GM19023 (cell line): ENCODE data around the gene RRP1B.

Experiments
- ATAC-seq: cut with Tn5 transposase; IDR thresholded peaks from one replicate; pipeline ENCODE4 v1.9.1; 2021; ENCODE audit warnings: mild to moderate bottlenecking, moderate library complexity; ENCODE audit not compliant: unreplicated experiment

Gene RRP1B

DNA sequence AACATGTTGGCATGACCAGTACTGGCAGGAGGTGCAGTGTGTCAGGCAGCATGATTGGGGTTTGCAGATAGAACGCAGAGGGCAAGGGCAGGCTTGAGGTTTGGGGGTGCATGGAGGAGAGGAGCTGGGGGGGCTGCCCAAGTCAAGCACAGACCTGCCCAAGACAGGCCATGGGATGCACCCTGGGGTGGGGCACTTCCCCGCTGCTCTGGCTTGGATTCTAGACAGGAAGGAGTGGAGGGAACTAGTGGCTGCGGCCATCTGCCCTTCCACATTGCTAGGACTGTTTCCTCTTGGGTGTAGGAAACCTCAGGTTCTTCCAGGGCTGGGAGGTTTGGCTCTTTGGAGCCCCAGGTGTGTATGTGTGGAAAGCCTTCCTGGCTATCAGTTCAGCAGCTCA lies 62.6 kb downstream of the RRP1B start:
- no peak for ATAC-seq

DNA sequence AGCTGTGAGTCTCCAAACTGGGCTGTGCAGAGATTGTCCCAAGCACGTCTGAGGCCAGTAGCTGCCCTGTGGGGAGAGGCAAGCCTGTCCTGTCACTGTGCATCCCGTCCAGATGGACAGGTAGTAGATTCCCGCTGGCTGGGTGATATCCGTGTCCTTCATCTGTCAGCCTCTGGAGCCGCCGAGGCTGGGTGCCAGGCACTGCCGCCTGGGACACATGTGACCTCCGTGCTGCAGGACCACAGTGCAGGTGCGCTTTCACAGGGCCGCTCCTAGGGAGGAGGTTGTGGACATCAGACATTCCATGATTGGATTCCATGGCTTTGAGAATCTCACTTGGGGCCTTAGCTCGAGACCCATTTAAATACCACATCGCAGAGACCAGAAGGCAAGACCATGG lies 64.3 kb downstream of the RRP1B start:
- no peak for ATAC-seq

DNA sequence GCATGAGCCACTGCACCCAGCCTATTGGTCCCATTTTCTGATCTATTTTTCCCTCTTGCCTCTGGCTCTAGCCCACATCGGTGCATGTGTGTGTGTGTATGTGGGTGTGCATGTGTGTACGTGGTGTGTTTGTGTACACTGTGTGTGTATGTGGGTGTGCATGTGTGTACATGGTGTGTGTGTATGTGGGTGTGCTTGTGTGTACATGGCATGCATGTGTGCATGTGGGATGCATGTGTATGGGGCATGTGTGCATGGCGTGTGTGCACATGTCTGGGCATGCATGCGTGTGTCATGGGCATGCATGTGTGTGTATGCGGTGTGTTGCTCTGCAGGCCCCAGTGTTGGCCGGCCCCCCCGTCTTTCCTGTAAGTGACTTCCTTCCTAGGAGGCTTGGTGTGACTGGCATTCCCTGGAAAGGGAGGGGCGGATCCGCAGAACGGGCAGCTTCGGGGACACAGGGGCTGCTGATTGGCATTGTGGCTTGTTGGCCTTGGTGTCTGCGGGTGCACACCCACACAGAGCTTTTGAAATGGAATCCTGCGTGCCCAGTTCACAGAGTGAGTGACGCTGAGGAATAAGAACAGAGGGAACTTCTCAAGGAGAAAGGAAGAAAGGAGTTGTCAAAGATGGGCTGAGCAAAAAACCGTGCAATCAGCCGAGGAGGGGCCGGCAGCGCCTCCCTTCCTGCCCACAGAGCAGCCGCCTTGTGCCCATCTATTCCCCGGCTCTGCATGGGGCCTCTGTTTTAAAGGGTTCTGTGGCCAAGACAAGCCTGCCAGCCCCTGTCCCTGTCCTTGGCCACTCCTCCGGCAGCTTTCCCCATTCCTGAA lies 67.5 kb downstream of the RRP1B start:
- ATAC-seq = no peak

DNA sequence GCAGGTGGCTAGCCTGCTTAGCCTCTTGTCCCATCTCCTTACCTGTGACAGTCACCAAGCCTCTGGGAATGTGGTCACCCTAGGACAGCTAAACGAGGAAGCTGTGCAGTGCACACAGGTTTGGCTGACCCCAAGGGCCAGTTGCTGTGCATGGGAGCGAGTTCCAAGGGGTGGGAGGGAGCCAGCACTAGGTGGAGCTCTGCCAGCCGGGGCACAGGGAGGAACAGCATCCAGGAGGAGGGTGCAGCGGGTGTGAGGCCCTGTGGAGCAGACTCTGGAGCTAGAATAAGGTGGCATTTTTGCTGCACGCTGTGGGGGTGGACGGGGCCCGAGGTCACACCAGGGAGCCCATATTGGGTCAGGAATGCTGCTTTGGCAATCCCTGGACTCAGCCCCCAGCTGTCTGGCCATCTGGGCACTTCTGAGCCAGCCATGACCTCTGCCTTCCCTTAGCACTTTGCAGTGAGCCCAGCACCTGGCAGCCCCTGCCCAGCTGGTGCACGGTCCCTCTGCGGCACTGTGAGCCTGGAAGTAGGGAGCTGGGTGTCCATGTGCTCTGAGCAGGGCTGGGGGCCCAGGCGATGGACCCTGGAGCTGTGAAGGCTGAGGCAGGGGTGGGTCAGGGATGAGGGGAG lies 68.3 kb downstream of the RRP1B start:
- ATAC-seq = no peak

DNA sequence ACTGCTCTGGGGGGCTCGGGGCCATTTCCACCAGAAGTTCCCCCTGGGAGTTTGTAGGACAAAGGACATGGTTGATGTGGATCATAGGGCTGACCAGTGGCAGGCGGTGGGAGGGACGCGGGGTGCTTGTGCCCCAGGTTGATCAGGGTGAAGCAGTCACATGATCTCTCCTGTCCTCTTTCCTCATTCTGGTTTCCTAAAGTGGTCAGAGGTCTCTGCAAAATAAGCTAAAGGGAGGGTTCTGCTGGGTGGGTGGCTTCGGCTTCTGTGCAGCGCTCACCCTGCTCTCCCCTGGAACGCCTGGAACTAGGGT lies 68.8 kb downstream of the RRP1B start:
- no peak for ATAC-seq

DNA sequence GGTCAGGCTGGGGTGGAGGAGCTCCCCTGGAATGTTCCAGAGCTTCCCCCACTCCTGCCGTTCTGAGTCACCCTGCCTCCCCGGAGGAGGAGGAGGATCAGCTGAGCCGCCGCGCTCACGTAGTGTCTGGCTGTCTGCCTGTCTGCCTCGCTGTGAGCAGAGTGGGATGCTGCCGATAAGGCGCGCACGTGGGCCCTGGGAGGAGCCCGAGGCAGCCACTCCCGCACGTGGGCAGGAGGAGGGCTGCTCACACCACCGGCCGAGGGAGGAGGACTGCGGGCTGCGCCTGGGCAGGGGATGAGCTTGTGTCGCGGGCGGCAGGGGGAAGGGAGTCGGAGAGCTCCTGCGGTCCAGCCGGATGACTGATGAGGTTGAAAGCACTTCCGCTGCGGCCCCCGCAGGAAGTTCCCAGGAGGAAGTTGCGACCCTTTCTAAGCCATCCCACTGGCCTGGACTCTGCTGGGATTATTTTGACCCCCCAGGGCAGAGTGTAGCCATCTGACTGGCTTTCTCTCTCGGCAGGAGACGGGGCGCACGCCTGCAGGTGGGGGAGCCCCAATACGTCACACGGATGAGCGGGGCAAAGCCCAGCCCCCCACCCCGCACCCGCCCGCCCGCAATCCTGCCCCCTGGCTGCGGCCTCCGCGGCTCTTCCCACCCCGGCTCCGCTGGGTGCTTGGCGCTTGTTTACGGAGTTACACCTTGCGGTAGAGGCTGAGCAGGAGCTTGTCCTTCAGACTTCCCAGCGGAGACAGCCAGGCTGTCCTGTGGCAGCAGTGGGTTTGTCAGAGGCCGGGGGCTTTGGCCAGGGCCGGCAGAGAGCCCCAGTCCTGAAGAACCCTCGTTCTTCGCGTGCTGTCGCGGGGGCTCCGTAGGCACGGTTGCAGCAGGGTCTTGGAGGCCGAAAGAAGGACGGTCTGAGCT lies 69.4 kb downstream of the RRP1B start:
- ATAC-seq = peak; percentile 68

DNA sequence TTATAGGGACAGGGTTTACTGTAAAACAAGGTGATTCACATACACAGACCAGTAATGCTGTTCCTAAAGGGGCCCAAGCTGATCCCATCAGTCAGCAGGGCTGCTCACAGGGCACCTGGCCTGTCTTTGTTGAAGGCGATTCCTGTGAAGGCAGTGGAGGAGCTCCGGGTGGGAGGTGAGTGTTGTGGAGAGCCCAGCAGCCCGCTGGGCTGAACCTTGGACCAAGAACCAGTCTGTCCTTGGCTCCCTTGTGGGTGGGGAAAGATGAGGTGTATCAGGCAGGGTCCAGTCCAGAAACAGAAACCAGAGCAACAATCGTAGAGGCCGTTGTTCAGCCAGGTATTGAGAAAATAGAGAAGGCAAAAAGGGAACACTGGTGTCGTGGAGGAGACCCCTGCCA lies 72.1 kb downstream of the RRP1B start:
- no peak for ATAC-seq

DNA sequence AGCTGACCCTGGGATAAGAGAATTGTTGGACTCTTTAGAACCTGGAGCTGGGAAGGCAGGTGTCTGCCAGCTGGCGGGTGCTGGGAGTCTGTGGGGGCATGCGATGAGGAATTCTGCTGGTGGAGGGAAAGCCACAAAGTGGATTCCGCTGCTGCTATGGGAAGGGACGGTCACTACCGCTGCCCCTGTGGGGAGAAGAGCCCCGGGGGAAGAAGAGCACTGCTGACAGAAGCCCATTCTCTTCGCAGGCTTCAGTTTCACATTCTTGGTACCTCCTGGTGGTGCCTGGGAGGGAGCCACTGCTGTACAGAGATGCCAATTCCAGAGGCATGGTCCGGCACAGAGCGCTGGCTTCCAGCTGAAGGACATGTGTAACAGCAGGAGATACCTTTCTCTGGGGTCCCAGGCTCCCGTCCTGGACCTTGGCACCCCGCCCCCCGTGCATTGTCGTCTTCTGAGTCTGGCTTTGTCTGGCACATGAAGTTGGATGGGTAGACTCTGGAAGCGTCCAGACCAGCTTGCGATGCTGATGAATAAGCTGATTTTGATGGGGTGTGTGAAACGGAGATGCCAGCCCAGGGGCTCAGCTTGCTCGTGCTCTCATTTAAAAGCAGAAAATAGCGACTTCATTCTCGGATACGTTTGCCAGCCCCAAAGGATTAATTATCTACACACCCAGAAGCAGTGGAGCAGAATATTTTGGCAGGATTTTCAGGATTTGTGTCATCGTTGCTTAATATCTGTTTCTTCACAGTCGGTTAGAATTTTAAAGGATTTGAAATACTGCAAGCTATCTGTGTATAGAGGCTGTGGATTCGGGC lies 72.7 kb downstream of the RRP1B start:
- ATAC-seq = no peak

DNA sequence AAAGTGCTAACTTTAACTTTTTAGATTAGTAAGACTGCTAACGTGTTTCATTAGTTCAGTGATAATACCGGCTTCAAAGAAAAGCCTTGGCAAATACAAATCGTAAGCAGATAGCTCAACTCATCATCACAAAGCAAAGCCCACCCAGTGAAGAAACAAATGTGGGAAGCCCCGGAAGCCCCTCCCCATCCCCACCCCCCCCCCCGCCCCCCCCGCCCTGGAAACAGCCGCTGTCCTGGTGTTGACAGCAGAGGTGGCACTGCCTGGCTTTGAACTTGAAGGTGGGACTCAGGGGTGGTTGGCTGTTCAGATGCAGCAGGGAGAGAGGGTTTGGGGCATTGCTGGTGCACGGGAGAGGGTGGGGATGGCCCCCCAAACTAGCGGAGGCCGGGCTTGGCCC lies 73.7 kb downstream of the RRP1B start:
- no peak for ATAC-seq

DNA sequence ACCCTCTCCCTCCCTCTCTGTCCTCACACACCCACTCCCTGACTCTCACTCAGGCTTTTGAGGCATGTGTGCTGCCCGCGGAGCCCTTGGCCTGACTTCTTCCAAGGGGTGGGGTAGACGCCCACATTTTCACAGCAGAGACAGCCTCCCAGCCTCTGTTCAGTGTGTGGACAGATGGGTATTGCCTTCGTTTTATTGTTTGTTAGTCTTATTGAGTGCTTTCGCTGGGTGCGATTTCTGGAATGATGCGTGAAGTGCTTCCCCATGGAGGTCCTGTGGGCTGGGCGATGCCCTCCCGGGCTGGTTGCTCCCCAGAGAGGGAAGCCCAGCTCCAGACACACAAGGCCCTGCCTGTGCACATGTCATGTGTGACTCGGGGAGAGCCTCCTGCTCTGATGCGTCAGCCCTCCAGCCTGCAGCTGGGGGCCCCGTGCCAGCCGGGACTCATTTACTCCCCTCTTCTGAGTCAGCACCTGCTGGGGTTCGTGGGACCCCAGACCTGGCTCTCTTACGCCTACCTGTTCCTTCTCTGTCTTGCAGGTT lies 74.2 kb downstream of the RRP1B start:
- no peak for ATAC-seq

DNA sequence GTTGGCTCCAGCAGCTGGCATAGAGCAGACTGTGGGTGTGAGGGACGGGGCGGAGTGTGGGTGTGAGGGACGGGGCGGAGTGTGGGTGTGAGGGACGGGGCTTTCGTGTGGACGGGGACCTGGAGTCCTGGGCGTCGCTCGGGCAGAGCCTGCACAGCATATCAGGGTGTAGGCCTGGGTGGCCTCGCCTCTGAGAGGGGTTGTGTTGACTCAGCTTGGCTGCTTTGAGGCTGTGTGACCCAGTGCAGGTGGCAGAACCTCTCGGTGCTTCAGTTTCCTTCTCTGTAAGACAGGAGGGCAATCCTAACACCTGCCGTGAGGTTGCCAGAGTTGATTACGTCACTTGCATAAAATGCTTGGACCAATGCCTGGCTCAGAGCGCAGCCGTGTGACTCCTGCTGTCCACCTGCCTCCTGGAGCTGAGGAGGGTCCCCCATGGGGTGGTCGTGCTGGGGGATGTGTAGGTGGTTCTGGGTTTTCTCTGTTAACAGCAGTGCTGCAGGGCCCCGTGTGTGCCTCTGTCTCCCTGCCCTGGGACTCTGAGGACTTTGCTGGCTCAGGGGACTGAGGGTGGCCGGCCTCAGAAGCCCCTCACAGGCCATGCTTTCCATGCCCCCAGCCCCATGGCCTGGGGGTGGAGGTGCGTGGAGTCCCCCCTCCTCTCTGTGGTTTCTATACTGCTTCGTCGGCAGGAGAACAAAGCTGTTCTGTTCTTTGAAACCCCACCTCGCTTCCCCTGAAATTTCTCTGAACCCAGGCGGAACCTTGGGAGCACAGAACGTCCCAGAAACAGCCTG lies 75.0 kb downstream of the RRP1B start:
- ATAC-seq = no peak

DNA sequence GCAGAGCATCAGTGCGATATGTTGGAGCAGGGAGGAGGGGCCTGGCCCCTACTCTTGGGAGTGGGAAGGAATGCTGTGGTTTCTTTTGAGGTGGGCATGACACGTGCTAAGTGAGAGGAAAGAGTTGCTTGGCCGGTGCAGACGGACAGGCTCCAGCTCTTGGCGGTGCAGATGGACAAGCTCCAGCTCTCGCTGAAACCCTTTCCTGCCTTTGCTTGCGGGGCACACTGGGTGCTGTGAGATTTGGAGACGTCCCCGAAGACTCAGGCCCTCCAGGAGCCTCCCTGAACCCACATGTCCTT lies 75.5 kb downstream of the RRP1B start:
- no peak for ATAC-seq

DNA sequence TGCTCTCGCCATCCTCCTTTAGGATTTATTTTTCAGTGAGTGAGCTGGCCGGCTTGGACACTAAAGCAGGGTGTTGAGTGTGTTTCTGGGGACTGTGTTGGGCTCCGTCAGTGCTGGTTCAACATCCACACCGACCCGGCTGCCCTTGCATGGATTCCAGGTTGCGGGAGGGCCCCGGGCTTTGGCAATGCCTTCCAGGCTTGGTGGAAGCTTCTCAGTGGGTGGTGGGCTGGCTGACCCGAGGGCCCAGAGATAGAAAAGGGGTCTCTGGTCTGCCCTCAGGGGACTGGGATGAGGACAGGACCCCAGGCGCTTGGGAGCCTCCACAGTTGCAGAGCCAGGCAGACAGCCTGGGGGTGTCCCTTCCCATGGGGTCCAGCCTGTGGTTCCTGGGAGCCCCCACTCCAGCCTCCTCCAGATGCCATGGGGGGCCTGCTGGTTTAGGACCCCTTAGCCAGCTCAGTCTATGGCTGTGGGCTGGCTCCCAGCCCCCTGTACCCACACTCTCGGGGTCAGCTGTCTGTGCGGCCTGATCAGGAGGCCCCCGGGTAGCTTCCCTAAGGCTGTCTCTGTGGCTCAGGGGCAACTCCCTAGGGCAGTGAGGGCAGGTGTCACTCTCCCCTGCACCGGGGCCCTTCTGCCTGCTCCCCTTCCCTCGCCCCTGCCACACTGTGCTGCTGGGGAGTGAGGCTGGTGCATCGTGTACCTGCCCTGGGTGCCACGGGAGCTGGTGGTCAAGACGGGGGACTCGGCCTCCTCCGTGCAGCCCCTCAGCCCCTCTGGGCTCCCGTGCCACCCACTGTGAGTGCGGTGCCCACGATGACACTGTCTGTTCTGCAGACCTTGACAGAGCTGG lies 76.1 kb downstream of the RRP1B start:
- ATAC-seq = no peak

DNA sequence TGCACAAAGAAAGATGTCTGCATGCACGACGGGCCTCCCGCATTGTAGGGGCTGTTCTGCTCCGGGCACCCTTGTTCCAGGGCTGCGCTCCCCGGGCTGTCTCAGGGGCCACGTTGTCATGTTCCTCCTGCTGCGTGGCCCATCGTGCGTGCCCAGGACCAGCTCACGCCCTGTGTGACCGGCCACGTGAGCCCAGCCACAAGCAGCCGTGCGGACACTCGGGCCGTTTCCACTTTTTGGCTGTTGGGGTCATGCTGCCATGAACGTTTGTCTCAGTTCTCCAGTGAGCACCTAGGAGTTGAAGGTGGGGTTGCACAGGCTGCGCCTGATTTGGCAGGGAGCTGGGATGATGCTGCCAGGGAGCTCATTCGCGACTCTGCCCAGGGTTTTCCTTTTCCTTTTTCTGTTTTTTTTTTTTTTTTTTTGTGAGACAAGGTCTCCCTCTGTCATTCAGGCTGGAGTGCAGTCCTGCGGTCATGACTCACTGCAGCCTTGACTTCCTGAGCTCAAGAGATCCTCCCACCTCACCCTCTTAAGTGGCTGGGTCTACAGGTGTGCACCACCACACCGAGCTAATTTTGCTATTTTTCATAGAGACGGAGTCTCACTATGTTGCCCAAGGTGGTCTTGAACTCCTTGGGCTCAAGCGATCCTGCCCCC lies 77.0 kb downstream of the RRP1B start:
- no peak for ATAC-seq

DNA sequence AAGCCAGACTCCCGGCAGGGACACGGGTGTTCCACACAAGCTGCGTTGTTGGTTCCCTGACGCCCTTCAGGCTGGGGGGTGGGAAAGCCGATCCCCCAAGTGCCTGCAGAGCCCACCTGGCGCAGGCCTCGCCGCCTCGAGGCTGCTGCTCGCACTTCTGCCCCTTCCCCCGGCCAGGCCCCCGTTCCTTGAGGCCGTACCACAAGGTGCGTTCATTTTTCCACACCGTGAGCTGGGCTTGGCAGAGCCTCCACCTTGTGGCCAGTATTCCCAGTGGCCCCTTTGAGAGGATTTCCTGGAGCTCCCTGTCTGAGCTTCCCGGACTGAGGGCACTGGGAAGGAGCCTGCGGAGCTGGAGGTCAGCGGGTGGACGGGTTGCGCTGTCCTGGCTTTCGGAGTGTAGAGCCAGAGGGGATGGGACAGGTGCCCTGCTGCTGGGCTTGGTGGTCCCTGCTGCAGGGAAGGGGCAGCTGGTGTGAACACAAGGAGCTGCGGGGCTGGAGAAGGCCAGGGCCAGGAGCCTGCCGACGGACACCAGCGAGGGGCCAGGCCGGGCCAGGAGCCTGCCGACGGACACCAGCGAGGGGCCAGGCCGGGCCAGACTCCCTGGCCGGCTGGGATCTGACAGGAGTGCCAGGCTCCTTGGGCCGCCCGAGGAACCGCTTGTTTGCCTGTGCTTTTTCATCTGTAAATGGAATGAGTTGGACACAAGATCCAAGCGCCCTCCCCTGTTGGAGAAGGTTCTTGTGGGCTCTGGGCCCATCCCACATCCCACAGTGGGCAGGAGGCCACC lies 78.0 kb downstream of the RRP1B start:
- no peak for ATAC-seq

DNA sequence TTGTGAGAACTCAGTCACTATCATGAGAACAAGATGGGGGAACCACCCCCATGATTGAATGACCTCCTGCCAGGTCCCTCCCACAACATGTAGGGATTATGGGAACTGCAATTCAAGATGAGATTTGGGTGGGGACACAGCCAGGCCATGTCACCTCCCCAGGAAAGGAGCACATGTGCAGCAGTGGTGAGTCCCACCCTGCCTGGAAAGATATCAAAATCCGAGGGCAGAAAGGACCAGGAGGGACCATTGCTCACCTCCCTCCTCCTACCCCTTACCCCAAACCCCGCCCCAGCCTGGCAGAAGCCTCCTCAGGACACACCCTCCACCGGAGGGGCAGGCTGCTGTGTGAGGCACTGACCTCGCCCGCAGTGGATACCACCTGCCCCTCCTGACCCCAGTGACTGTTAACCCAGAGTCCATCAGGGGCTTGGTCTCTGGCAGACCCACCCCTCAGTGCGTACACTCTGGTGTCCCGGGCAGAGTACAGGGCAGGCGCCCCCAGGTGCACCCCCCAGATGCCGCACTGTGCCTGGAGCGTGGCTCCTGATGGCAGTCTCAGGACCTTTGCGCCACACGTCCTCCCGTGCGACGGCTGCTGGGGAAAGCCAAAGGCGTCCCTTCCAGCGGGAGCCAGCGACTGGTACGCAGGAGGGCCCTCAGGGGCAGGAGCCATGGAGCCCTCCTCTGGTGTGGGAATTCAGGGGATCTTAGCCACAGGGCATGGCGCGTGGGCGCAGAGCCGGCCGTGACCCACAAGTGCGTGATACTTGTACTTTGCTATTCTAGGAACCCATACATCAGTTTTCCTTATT lies 80.5 kb downstream of the RRP1B start:
- no peak for ATAC-seq
